HG03095 (cell line): Measurements from ENCODE around the gene TSPAN32.

Experiments used
- ATAC-seq: cut with Tn5 transposase; IDR thresholded peaks from one replicate; pipeline ENCODE4 v1.9.1; 2021; ENCODE audit warnings: moderate library complexity; ENCODE audit not compliant: unreplicated experiment

TSPAN32 gene, protein sequence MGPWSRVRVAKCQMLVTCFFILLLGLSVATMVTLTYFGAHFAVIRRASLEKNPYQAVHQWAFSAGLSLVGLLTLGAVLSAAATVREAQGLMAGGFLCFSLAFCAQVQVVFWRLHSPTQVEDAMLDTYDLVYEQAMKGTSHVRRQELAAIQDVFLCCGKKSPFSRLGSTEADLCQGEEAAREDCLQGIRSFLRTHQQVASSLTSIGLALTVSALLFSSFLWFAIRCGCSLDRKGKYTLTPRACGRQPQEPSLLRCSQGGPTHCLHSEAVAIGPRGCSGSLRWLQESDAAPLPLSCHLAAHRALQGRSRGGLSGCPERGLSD

GRCh38 chr11:2301631-2302305, at the start of gene TSPAN32, which contains the start of gene C11orf21:
TSPAN32 (plus strand) TSS chr11:2302013; CDS start chr11:2302150, 137 bp downstream.
C11orf21 (minus strand) TSS chr11:2301918; CDS start chr11:2301808, 110 bp downstream.
- no peak for ATAC-seq

GRCh38 chr11:2252018-2252417, 49.8 kb upstream of the TSPAN32 start:
- ATAC-seq = no peak

- no peak for ATAC-seq
These were observed 45.4 kb upstream of the TSPAN32 start for GRCh38 chr11:2256293-2256913.

DNA sequence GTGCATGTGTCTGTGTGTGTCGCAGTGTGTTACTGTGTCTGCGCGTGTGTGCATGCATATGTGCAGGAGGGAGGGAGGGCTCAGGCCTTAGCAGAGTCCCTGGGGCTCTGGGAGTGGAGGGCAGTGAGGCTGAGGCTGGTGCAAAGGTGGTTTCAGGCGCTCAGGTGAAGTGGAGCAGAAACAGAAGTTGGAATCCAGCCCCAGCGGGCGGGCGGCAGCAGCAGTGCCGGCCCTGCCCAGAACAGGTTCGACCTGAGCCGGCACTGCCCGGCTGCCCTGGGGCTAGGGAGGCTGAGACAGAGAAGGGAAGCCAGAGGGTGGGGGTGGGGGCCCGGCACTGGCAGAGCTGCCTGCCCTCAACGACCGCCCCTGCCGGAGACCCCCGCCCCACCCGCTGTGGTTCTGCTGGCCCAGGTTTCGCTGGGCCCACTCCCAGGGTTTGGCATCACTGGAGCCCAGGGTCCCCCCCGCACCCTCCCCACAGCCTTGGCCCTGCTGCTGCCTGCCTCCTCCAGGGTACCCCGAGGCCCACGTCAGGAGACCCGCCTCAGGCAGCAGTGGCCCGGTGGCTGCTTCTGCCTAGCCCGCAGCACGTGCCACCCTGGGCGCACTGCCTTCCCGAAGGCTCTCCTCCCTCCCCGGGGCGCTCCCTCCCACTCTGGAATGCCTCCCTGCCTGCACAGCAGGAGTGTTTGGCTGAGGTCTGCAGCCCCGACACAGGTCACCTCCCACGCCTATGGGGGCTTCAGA, 44.7 kb upstream of the TSPAN32 start:
- ATAC-seq = no peak

- ATAC-seq = no peak
These were observed 43.0 kb upstream of the TSPAN32 start for GRCh38 chr11:2258501-2259465.

GRCh38 chr11:2259466-2259830, 42.4 kb upstream of the TSPAN32 start:
- no peak for ATAC-seq

DNA sequence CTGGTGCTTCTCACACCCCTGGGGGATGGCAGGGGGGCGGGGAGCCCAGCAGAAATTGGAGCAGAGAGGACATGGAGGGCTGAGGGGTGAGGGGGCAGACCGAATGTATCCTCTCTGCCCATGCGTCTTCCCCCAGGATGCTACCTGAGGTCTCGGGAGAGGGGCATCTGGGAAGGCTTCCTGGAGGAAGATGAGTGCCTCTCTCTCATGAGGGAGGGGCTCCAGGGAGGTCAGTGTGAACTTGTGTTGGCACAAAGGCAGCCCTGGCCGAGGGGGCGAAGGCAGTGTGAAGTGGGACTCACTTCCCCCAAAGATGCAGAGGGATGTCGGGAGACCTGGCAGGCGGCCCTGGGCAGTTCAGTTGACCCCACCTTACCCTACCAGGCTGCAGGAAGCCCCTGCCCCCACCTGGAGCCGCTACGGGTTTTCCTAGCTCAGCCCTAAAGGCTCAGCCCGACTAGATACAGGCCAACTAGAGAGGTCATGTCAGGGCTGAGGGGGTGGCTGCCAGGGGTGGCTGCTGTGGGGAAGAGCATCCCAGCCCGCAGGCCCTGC, 41.8 kb upstream of the TSPAN32 start:
- ATAC-seq = no peak

DNA sequence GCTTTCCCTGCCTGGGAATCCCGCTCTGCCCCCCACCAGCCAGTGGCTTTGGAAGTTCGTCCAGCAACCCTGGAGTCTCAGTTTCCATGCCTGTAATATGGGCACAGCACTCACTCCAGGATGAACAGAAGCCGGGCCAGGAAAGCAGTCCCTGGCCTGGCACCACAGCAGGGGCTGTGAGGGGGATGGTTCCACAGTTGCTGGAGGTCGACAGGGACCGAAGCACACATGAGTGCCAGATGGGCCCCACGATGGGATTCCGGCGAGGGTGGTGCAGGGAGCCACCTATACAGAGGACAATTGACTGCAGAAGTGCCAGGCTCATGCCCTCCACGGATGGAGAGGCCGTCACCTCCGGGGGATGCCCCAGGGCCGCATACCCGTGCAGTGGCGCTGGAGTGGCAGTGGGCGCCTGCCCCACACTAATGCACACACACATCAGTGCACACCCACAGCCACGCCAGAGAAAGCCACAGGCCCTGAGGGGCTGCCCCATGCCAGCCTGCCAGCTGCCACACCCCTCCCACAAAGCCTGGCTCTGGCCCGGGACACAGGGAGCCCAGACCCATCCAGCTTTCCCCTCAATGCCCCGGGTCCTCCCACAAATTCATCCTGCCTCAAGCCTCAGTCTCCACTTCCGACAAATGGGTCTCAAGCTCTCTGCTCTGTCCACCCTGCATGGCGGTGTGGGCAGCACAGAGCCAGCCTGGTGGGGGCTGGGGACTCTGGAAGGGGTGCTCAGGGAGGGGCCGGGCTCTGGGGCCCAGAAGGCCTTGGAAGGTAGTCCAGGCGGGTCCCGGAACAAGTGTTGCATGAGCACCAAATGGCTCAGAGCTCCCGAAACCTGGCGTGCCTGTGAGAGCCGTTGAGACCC, 41.1 kb upstream of the TSPAN32 start:
- ATAC-seq = no peak

DNA sequence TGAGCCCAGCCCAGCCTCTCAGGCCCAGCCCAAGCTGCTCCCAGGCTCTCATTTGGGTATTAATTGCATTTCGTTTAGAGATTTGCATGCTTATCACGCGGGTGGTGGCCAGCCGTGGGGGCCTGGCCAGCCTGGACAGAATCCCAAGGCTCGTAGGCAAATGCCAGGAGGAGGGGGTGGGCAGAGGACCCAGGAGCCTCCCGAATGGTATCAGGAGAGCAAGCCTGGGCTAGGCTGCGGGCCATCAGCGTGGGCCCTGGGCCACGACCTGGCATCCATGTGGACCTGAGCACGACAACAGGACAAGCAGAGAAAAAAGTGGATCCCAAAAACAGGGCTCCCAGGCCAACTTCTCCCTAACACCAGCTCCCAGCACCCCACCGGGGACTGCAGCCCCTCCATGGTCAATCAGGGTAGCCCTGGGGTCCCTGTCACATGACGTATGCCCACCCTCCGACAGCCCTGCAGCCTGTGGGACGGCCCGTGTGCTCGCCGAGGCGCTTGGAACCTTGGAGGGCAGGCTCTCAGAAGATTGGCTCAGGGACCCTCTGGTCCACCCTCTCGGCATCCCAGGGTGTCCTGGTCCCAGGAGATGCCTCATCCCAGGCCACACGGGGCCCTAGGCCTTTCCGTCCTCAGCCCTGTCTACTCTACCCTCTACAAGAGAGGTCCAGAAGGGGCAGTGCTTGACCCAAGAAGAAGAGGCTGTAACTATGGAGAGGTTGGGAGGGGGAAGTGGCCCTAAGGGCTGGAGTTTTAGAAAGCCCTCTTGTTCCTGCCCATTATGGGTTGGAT, 40.2 kb upstream of the TSPAN32 start:
- ATAC-seq = no peak

GRCh38 chr11:2262301-2263070, 39.3 kb upstream of the TSPAN32 start:
- ATAC-seq = no peak

GRCh38 chr11:2263071-2263565, 38.7 kb upstream of the TSPAN32 start:
- ATAC-seq = no peak

GRCh38 chr11:2263724-2264360, 38.0 kb upstream of the TSPAN32 start:
- ATAC-seq = no peak

DNA sequence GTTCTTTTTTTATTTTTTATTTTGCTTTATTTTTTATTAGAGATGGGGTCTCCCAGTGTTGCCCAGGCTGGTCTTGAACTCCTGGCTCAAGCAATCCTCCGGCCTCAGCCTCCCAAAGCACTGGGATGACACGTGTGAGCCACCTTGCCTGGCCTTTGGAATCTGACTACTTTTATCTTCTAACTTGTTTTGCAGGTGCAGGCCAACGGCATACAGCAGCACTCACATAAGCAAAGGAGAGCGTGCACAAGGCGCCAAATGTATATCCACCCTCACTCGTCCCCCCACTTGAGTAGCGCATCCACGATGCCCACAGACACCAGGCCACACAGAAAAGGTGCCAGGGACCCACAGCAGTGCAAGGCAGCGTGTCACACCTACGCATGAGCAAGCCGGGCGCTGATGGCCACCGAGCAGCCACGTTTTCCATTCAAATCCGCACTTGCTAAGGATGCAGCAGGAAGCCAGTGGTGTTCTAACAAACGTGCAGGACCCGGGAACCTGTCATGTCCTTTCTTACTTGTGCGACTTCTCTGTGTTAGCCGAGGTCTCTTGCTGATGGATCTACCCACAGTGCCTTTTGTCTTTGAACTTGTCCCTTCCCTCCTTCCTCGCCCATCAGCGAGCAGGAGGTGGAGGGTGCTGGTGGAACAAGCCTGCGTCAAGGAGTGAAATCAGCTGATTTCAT, 37.3 kb upstream of the TSPAN32 start:
- ATAC-seq = no peak

DNA sequence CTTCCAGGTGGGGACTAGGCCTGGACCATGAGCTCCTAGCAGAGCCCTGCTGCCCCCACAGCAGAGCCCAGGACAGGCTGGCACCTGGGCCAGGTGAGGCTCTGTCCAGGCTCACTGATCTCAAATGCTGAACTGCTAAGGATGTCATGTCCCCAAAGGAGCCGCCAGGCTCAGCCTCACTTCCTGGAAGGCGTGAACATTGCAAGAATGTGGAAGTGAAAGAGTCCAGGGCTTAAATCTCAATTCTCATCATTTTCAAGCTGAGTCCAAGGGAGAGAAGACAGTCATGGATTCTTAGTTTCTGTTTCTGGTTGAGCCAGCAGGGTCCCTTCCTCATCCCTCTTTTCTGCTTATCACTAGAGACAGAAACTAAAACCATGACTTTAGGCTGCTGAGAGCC, 36.4 kb upstream of the TSPAN32 start:
- peak; percentile 47 for ATAC-seq

DNA sequence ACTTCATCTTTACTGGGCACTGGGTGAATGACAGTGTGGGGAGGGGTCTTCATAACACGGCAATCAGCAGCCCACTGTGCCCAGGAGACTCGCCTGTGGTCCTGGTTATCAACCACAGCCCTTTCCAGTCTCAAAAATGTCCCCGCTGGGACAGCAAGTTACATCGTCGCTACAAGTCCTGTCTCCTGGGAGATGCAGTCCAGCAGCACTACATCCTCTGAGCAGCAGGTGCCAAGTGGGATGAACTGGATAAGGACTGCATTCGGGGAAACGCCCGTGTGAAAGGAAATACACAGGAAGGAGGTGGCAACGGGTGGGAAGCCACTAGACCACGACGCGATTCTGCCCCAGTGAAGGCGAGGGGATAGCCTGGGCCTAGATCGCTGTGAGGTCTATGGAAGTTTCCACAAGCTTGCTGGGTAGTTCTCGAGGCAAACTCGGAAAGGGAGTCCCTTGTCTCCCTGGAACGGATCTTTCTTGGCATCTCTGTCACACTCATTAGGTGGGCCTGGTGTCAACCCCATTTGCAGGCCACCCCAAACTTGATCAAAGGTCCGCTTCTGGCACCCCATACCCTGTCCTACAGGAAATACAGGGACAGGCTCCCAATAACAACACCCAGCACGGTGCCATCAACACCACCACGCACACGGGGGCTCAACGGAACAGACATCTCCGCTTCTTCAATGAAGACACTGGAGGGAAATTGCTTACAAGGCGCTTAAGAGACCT, 35.8 kb upstream of the TSPAN32 start:
- no peak for ATAC-seq
